Measurements from ENCODE around the gene RPL23. TPM values are rescaled to one million over a fixed set of nuclear protein-coding genes. Genes with fewer than 3 reads are reported as not detected.

RPL23 gene
- total and polyA plus RNA-seq, 9 of the 15 experiments (the other 6 are each of a cell fraction or from before 2014, with no cell fraction given) = 1,745 to 3,667 (median 3,096) TPM

DNA sequence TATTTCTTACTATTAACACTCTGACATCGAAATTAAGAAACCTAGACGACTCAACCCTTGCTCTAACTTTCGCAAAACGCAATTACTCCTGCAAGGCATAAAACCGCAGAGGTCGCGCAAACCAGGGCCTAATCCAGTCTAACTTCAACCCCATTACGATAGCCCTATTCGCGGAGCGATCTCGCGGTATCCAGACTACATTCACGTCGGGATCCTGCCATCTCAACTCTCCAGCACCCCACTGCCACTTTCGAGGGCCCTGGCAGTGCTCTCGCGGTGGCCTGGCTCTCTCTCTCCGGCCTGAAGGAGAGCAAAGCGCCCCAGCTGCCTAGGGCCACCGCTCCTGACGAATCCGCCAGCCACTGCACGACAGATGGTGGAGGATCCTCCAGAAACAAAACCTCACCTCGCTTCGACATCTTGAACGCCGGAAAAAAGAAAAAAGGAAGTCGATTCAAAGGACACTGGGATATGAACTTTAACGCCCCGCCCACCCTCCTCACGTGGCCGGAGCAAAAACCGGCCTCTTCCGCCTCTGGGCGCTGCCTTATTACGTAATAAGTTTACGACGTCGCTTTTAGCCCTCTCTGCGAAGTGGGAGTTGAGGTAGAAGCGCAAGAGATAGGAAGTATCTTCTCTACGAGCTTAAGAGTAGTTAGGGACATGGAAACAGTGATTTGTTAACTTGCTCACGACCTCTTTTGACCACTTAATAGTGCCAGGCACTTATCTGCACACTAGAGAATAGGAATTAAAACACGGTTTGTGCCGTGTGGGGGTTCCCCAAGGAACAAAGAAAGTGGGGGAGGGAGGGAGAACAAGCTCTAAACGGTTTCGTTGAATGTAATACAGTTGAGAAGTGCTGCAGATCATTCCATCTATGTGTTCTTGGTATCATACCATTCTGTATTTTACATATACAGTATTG lies at the start of gene RPL23 (continued):
- TF ChIP-seq ZNF174 (CRISPR knock-in tag; IDR thresholded peaks at IDR 0.05) = no peak
- TF ChIP-seq, protein P1, sequence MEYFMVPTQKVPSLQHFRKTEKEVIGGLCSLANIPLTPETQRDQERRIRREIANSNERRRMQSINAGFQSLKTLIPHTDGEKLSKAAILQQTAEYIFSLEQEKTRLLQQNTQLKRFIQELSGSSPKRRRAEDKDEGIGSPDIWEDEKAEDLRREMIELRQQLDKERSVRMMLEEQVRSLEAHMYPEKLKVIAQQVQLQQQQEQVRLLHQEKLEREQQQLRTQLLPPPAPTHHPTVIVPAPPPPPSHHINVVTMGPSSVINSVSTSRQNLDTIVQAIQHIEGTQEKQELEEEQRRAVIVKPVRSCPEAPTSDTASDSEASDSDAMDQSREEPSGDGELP (CRISPR knock-in tag; IDR thresholded peaks at IDR 0.05; ENCODE audit: borderline replicate concordance) = peak; percentile 56; the same call in 1 of the 2 replicates
- TF ChIP-seq, protein P2, sequence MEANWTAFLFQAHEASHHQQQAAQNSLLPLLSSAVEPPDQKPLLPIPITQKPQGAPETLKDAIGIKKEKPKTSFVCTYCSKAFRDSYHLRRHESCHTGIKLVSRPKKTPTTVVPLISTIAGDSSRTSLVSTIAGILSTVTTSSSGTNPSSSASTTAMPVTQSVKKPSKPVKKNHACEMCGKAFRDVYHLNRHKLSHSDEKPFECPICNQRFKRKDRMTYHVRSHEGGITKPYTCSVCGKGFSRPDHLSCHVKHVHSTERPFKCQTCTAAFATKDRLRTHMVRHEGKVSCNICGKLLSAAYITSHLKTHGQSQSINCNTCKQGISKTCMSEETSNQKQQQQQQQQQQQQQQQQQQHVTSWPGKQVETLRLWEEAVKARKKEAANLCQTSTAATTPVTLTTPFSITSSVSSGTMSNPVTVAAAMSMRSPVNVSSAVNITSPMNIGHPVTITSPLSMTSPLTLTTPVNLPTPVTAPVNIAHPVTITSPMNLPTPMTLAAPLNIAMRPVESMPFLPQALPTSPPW (CRISPR knock-in tag; IDR thresholded peaks at IDR 0.05) = peak; percentile 56
- TF ChIP-seq POLR2AphosphoS5 (IDR thresholded peaks at IDR 0.05; ENCODE audit: control insufficient read depth, insufficient read depth, low read depth, low read length) = peak; percentile 99
- TF ChIP-seq WHSC1 (IDR thresholded peaks at IDR 0.05; ENCODE audit: low read length) = no peak
- TF ChIP-seq HLTF (IDR thresholded peaks at IDR 0.05) = 0 out of 2 replicates have a peak, but pooled peaks have one; percentile 28
- TF ChIP-seq ZKSCAN8 (CRISPR knock-in tag; IDR thresholded peaks at IDR 0.05) = no peak; the same call in 1 of the 2 replicates
- 0 out of 2 replicates have a peak, but pooled peaks have one; percentile 5 for TF ChIP-seq KAT7 (CRISPR knock-in tag; IDR thresholded peaks at IDR 0.05; ENCODE audit: borderline replicate concordance)
- peak; percentile 80 for TF ChIP-seq HNRNPLL (IDR thresholded peaks at IDR 0.05; ENCODE audit: low read depth, low read length, poor library complexity, severe bottlenecking)
- TF ChIP-seq GTF2E2 (tag; IDR thresholded peaks at IDR 0.05) = peak; percentile 95
- TF ChIP-seq, protein P3, sequence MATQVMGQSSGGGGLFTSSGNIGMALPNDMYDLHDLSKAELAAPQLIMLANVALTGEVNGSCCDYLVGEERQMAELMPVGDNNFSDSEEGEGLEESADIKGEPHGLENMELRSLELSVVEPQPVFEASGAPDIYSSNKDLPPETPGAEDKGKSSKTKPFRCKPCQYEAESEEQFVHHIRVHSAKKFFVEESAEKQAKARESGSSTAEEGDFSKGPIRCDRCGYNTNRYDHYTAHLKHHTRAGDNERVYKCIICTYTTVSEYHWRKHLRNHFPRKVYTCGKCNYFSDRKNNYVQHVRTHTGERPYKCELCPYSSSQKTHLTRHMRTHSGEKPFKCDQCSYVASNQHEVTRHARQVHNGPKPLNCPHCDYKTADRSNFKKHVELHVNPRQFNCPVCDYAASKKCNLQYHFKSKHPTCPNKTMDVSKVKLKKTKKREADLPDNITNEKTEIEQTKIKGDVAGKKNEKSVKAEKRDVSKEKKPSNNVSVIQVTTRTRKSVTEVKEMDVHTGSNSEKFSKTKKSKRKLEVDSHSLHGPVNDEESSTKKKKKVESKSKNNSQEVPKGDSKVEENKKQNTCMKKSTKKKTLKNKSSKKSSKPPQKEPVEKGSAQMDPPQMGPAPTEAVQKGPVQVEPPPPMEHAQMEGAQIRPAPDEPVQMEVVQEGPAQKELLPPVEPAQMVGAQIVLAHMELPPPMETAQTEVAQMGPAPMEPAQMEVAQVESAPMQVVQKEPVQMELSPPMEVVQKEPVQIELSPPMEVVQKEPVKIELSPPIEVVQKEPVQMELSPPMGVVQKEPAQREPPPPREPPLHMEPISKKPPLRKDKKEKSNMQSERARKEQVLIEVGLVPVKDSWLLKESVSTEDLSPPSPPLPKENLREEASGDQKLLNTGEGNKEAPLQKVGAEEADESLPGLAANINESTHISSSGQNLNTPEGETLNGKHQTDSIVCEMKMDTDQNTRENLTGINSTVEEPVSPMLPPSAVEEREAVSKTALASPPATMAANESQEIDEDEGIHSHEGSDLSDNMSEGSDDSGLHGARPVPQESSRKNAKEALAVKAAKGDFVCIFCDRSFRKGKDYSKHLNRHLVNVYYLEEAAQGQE (IDR thresholded peaks at IDR 0.05; ENCODE audit: borderline replicate concordance) = peak; percentile 96
- TF ChIP-seq, protein P3 (CRISPR knock-in tag; IDR thresholded peaks at IDR 0.05; ENCODE audit: low read depth) = no peak
- TF ChIP-seq KLF1 (tag; IDR thresholded peaks at IDR 0.05) = no peak
- peak; percentile 94 for TF ChIP-seq KDM5B (IDR thresholded peaks at IDR 0.05; ENCODE audit: insufficient replicate concordance, low read depth, low read length)
